Coronary artery (tissue), 2 donors: Measurements from ENCODE around the gene MOV10L1.
A peak's percentile ranks its signal among the peaks of the same experiment; 100 is the strongest.

ENCODE experiments used
- DNase-seq: peaks from one replicate; pipeline ENCODE4 v3.0.0-alpha.2; 2017; ENCODE audit warnings: low spot score
- H3K27ac ChIP-seq, 2 donors: fragments of 200-600 bp; sonication (generic); one replicate each; pipeline ENCODE4 v1.5.1; 2016 to 2019
- H3K4me3 ChIP-seq: fragments of 200-600 bp; sonication (generic); 2 replicates; pipeline ENCODE4 v1.5.1; 2016; ENCODE audit warnings: mild to moderate bottlenecking, moderate library complexity
- CTCF ChIP-seq: fragments of 200-600 bp; sonication (generic); IDR thresholded peaks from one replicate; pipeline ENCODE4 v1.5.1; 2019; ENCODE audit warnings: antibody characterized with exemption

The MOV10L1 gene

GRCh38 chr22:50151571-50152537 lies 62.0 kb downstream of the MOV10L1 start:
- no peak overlapping the region for H3K27ac ChIP-seq
- TF ChIP-seq CTCF, result no peak
- no peak overlapping the region for H3K4me3 ChIP-seq
- DNase-seq, result peak; percentile 71

DNA sequence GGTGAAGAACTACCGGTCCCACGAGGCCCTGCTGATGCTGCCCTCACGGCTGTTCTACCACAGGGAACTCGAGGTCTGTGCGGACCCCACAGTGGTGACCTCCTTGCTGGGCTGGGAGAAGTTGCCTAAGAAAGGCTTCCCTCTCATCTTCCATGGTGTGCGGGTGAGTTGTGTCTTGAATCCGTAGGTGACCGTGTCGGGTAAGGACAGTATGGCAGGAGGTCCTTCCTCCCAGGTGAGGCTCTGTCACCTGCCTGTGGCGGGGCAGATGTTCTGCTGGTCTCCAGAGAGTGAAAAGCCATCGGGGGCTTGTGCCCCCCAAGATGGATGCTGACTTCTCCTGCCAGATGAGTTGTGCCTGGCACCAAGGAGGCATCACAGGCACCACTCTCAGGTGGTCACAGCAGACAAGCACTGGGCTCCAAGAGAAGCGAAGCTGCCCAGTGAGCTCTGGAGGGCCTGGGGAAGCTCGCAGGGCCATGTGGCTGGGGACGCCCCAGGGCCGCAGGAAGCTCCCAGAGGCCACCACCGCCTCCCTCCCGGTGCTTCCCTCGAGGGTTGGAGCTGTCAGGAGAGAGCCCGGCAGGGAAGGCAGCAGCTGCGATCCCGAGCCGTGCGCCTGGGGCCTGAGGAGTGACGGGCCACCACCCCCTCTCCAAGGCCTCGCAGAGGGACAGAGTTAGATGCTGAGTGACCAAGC lies 63.4 kb downstream of the MOV10L1 start:
- no peak overlapping the region for H3K27ac ChIP-seq
- no peak for TF ChIP-seq CTCF
- DNase-seq, result no peak
- no peak overlapping the region for H3K4me3 ChIP-seq

DNA sequence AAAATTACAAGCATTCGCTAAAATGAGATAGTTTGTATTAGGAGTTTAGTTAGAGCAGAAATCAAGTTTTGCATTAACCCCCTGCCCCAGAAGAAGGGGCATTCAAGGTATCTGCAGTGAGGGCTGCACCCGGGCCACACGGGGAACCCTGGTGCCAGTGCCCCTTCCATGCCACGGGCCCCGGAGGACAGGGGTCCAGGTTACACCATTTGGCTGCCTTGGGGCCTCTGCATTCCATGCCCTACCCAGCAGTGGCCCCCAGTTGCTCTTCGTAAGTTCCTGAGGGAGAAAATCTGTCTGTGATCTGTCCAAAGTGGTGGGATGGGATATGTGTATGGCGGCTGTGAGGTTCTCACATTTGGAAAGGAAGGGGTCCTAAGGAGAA lies 63.9 kb downstream of the MOV10L1 start:
- H3K27ac ChIP-seq, result no peak overlapping the region
- DNase-seq, result no peak
- TF ChIP-seq CTCF, result no peak

DNA sequence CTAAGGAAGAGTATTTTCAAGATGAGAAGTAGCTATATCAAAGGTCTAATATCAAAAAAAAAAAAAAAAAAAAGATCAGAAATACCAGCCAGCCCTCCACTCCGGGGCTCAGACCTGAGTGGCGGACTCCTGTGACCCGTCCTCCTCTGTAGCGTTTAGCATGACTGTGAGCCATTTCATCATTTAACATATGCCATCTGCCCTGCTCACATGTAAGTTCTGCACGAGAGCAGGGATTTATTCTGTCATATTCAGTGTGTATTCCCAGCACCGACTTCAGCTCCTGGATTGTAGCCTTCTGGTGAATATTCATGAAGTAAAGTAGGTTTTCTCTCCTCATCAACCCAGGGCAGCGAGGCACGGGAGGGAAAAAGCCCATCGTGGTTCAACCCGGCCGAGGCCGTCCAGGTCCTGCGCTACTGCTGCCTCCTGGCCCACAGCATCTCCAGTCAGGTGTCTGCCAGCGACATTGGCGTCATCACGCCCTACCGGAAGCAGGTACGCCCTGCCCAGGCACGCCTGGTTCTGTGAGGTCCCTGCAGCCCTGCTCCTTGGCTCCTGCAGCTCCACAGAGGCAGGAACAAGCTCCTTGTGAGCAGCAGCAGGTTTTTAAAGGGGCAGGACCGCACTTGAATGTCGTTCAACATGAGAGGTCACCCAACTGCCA lies 68.0 kb downstream of the MOV10L1 start:
- Histone ChIP-seq H3K4me3 (no peak overlapping the region), H3K27ac (no peak overlapping the region)
- no peak for DNase-seq
- no peak for TF ChIP-seq CTCF

More for the DNA sequence above, 63.9 kb downstream of the MOV10L1 start:
- H3K4me3 ChIP-seq, result no peak overlapping the region

DNA sequence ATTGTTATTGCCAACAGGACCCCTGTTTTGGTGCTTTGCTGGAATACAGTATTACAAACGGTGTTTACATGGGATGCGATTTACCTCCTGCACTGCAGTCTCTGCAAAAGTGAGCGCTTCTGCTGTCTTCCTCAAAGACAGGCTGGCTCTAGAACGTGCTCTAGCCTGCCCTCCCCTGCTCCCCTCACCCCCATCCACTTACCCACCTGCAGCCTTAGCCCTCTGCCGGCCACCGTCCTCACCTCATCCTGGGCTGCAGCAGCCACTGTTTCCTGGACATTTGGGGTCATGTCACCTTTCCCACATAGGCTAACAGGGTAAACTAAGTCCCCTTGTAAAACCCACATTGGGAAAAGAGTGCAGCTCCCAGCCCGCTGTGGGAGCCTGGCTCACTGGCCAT lies 71.1 kb downstream of the MOV10L1 start:
- TF ChIP-seq CTCF, result no peak
- DNase-seq, result no peak
- Histone ChIP-seq H3K27ac (no peak overlapping the region), H3K4me3 (no peak overlapping the region)

GRCh38 chr22:50161508-50162390 lies 71.9 kb downstream of the MOV10L1 start:
- peak; percentile 67 for DNase-seq
- Histone ChIP-seq H3K4me3 (no peak overlapping the region), H3K27ac (no peak overlapping the region)
- no peak for TF ChIP-seq CTCF
